CD1c-positive myeloid dendritic cell (primary cell): ENCODE data around the gene SORCS3.

ENCODE experiments used
- DNase-seq: peaks from one replicate; pipeline ENCODE4 v3.0.0-alpha.2; 2016; ENCODE audit errors: extremely low spot score

SORCS3 gene

DNA sequence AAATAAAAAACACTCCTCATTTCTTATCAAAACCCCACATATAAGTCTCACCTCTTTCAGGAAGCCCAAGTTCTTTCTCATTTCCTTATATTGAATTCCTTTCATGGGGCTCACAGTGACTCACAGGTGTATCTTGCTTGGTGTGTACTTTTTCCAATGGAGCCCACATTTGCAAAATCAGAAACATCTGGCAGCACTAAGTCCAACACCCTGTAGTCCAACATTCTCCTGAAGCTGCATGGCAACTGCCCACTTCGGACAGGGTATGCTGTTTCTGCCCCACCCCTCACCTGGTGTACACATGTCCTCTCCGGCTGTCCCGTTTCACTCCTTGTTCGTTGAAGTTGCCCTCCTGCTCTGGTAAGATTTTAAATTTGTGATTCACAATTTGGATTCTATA lies 544.1 kb downstream of the SORCS3 start:
- no peak for DNase-seq

DNA sequence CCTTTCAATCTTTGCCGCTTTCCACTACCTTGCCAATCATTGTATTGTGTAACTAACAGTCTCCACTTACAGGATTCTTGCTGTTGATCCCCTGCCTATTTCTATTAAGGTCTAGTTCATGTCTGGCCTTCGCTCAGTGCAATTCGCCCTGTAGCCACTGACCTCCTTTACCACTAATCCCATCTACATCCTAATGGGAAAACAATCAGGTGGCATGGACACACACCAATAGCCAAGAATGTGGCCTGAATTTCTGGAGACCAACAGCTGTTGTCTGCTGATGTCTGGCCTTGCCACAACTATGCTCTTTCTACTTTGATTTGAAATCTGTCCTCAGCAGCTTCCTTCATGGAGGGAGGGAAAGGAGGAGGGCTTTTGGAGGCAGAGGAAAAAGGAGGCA lies 546.2 kb downstream of the SORCS3 start:
- DNase-seq, result no peak

DNA sequence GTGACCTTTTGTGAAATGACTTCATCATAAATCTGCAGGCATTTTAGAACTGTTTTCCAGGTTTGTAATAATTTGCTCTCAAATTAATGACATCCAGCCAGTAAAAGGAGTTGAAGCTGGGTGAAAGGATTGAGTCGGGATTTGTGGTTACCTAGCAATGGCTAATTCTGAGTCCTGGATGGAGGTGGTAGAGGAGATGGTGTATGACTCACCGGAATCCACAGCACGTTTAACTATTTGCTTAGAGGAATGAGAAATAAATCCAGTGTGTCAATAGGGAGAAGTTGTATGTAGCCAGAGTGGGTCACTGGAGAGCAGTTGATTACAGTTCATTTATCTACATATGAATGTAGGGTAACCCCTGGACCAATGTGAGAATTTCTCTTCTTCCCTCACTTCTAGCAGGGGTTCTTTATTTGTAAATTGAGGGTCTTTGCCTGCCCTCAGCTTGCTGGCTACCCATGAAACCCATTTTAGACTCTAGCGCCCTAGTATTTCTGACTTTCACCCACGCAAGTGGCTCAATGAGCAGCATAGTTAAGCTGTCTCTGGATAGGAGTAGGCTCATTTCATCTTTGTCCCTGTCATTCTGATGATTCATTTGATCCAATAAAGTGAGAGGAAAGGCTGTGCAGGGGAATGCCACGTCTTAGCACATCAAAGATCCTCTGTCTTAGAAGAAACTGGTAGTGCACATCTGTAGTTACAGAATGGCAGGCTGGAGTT lies 547.8 kb downstream of the SORCS3 start:
- DNase-seq, result no peak

DNA sequence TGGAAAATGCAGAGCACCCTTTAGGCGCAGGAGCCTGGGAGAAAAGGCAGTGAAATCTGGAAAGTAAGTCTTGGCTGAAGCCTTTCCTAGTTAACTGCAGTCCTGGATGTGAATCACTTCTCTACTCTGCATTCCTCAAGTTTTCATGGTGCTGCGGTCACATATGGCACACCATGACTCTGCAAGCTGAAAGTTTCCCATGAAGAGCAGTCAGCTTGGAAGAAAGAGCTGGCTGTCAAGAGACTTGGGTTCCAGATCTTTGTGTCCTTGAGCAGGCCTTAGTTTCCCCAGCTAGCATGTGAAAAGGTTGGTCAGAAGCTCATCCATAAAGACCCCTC lies 548.3 kb downstream of the SORCS3 start:
- DNase-seq, result no peak

DNA sequence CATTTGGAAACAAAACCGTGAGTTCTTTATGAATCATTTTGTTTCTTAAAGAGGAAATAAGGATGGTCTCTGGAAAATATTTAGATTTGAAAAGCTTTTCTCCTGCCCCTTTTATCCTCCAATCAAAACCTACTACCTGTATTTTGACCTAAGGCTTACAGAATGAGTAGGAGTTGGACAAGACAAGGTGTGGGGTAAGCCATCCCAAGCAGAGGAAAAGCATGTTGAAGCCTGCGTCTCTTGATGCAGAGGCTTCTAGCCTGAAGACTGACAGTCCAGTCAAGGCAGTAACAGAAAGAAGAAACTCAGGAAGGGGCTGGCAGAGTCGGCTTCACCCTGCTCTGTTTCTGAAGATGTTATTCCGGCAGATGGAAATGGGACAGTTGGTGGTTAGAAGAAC lies 551.1 kb downstream of the SORCS3 start:
- DNase-seq, result no peak

DNA sequence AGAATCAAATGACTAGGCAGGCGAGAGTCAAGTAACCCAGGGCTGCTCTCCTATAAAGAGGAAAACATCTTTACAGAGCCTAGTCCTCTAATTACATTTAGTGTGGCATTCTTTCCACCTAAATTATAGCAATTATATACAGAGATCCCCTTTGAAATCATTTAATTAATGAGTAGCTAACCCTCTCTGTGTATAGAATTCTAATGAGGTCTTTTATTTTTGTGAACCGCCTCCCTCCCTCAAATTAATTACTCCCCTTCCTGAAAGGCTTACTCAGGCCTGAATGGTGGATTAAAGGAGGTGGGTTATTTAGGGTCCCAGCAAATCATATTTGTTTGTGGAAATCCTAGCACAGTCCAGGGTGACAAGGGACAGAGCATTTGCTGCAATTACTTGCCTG lies 551.8 kb downstream of the SORCS3 start:
- DNase-seq, result no peak

DNA sequence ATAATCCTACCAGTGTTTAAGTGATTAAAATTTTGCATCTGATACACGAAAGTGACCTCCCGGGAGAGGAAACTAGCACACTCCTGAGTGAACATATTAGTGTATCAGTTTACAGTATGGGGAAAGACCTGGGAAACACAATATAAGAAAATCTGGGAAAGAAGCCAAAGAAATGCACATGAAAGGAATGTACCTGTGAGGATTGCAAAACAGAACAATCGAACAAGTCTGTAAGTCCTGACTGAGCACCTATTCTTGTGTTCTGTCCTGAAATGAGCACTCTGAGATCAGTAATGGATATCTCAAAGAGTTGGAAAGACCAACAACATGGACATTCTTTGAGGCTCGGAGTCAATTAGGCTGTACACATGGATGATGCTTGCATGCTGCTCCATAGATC lies 554.7 kb downstream of the SORCS3 start:
- DNase-seq, result no peak

DNA sequence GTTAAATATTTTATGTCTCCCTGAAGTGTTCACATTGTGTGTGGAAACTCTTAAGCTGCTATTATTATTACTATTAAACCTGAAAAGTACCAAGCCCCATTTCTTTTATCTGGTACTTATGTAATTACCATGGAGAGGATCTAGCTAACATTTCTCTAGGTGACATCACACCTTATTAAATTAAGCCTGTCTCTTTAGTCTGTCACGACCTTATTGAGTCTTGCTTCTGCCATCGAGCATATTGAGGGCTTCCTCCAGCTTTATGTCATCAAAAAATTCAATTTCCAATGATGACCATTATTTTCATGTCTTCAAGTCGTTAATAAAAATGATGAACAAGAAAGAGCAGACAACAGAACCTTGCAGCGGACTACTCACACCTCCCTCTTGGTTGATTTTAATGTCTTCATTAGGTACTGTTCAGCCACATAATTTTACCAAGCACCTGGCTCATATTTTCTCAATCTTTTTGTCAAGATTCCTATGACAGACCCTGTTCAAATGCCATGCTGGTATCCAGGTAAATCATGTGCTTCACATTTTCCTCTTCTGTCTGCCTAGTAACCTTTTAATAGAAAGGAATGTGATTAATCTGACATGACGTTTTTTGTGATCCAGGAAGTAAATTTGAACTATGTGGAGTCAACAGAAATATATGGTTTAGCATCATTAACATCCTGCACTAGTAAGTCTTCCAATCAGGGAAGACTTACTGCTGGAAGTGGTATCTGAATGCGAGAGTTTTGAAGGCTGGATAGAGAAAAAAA lies 556.7 kb downstream of the SORCS3 start:
- DNase-seq, result no peak

DNA sequence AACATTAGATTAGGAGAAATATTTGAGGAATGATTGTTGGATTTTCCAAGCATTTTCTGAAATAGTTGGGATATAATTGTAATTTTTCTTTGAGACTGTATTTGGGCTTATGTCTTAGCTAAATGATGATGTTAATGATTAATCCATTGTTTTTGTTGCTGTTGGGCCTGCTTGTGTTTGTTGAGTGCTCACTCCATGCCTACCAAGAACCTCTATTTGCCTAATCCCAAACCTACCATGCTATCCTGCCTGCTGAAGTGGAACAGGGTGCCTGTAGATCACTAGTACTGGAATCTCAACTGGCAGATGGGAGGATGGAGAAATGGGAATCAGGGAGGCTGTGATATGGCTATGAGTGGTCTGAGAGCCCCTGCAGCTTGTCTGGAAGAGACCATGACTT lies 565.5 kb downstream of the SORCS3 start:
- no peak for DNase-seq

DNA sequence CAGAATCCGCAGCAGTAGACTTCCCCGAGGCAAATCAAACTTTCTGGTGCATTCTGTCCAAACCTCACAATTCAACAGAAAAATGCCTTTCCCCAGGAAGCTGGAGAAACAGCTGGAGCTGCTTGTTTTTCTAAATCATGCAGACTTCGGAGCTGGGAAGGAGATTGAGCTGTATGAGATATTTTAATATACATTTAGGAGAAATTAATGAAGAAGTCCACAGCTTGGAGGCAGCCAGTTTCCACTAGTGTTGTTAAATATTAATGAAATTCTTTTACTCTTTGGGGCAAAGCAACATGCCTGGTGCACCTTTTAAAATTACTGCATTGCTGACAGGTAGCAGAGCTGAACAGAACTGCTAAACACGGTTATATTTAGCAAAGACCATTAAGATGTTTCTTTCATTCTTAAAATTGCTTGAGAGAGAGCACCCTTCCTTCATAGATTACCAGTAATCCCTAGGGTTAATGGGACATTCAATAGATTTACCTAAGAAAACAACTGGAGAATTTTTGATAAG lies 566.4 kb downstream of the SORCS3 start:
- no peak for DNase-seq

DNA sequence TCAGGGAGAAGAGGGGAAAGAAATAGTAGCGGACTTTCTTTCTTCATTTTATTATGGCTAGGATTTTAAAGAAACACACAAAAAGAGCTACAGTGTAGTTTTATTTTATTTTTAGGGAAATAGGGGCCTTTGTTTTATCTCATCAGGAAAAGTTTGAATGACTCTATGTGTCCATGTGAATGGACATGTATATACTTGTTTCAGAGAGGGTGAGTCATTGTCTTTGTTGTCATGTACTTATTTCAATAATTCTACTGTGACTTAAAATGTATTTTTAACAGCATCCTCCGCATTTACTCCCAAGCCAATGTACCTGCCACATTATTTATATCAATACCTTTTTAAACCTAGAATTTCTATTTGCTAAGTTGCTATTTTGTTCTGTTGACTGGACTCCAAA lies 569.5 kb downstream of the SORCS3 start:
- no peak for DNase-seq

DNA sequence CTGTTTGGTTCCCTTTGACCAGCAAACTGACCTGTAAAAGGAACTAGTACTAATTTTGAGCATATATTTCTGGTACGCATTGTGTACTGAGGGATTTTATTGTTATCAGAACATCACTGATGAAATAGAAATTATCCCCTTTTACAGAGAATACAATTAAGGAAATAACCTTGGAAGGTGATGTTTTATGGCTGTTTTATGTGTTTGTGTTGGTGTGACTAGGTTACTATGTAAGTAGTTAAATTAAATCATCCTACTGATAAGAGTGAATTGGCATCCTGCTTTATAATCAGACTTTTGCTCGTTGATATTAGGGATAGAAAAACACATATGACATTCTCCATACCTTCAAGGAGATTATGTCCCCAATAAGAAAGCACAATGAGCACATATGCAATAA lies 596.6 kb downstream of the SORCS3 start:
- no peak for DNase-seq

DNA sequence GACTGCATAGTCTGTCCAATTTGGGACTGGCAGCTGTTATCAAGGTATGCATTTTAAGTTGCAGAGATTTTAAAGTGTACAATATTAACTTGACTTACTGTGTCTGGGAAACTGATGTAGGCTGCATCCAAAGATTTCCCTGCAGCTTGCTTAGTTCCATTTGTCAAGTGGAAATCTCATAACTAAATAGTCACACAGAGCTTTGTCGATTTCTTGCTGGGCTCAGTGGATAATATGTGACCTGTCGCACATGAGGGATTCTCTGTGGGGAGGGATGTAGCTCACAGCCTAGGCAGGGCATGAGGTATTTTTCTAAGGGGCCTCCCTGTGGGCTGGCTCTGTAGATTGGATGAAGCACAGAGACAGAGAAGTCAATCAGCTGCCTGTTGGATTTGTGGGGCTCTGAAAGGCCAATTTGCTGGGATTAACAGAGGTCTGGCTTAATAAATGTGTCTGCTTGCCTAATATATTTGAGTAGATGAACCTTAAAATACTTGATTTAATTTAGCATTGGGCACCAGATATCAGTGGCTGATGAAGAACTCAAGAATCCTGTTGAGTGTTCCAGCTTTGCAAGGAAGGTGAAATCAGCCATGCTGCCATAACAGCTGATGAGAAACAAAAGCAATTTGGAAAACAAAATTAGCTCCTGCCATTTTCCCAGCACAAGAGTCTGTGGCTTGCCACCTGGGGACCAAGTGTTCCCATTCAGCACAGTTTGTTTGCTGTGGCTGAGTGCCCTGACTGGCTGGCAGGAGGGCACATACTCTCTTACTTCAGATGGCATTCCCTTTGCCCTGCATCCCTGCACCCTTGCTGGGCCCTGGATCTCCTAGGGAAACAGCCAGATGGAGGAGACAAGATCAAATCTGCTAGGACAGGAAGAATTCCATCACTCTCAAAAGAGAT lies 598.5 kb downstream of the SORCS3 start:
- DNase-seq, result no peak

DNA sequence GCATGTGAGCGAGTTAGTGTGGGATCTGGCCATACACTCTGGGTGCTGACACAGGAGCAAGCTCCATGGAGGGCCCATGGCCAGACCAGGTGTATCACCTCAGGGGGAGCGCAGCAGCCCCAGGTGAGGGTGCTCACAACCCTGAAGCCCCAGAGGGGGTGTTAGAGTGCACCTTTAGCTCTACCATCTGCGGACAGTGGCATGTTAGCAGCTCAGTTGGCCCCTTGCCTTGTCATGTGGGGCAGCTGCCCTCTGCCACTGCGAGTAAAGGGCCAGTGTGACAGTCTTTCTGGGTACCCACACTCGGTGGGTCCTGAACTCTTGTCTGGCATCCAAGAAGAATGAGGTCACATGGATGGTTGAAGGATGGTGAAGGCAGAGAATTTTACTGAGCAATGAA lies 600.2 kb downstream of the SORCS3 start:
- DNase-seq, result no peak

DNA sequence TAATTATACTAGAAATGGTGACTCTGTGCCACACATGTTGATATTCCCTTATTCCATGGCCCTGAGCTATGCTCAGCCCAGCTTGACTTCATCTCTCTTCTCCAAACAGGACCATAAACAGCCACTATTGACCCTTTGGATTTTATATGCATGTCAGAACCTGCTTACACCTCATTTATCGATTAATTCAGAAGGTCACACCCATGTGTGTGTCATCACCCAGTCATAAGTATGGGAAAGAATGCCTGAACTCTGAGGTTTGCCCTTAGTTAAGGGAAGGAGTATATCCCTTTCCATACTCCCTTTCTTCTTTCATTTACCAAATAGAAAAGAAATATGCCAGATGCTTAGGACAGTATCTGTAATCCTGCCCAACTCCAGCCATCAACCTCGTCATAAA lies 602.3 kb downstream of the SORCS3 start:
- no peak for DNase-seq

DNA sequence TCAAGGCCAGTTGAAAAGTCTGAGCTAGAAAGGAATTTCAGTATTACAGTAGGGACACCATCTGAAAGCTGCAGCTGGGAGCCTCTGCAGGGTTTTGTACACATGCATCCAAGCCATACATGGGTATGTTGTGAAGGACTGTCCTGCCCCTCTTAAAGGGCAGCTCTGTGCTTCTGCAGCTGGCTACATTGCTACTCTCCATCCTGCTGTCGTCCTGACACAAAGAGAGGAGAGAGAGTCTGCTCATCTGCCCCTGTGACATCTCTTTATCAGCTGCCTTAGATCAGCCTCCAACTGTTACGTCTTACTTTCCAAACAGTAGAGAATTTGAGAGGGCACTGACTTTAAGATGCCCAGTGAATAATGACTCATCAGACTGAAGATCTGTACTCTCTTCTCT lies 602.7 kb downstream of the SORCS3 start:
- no peak for DNase-seq

DNA sequence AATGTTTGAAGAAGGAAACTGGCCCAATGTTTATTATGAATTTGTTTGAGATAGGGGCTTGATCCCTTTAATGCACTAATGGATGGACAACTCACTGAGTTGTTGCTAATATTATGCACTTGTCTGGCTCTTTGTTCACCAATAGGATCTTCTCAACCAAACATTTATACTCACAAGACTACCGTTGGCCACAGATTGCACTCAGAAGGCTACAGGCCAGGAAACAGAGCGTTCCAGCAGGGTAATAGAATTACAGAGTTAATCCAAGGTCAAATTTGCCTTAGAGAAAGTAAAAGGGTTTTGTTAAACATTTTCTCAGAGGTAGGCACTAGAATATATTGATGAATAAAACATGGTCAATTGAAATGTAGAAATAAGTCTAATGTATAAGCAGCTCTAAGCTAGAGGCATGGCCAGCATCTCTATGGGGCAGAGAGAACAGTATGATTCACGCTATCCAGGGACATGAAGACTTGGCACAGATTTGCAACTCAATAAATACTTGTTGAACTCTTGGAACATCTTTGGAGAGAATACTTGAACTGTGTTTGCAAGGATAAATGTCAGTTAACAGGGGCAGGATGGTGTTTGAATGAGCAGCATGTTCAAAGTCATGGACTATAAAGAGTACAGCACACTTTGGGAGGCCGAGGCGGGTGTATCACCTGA lies 606.9 kb downstream of the SORCS3 start:
- DNase-seq, result no peak

DNA sequence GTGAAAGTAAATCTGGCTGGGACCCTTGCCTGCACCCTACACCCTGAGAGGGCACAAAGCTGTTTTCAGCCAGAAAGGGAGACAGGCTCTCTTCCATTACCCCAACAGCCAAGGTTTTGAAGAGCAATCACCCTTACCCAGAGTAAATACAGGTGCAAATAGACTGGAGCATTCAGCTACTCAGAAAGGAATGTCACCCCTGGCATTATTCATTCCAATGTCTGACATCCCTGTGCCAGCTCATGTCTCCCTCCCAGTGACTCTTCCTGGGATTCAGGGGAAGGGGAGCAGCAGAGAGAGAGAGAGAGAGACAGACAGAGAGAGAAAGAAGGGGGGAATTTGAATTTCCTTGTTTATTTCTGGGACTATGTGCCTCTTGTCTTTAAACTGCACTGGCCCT lies 611.8 kb downstream of the SORCS3 start:
- no peak for DNase-seq

DNA sequence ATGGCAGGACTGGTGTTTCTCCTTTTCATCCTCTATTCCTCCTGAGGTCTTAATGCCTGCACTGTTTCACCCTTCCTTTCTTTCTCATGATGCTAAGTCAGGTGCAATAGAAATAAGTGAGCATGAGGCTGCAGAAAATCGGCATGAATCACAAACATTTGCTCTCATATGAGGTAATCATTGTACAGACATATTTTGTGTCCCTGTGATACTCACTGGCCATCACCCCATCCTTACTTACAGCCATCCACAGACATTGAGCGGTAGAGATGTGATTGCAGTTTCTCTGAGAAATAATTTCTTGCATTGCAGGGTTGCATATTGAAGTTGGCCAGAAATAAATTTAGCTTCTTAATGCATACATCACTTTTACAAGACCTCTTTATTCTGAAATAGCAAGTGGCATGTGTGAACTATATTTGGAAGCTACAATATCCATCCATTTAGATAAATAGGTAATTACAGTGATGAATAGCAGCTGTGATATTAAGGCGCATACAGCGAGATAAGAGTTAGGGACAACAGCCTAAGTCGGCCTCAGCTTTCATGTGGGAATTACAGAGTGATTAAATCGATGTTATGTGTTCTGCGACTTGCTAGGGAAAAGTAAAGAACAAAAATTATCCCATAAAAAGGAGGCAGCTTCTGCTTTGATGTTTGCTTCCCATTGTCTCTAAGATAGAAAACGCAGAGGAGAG lies 612.6 kb downstream of the SORCS3 start:
- DNase-seq, result no peak

DNA sequence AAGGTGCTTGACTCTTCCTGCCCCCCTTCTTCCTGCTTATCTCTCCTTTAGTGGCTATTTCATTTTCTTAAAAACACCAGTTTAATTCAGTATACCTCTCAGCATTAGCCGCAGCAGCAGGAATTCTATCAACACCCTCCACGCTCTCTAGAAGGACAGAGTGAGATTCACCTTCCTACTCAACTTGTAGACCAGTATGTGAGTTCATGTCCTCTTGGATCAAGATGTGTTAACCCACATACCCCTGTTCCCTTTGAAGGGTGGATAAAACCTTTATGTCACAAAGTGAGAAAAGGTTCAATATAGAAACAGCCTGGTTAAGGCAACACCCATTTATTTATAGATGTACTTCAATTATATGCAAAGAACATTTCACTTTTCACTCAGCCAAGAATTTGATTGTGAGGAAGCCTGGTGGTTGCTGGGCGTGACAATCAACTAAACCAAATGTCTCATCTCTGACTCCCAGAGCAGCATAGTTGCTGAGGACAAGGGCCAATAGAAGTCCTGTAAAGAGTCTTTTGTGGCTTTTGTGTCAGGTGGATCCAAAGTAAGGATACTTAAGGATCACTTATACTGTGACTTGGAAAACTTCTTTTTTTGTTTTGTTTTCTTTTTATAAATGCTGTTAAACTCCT lies 617.1 kb downstream of the SORCS3 start:
- no peak for DNase-seq

DNA sequence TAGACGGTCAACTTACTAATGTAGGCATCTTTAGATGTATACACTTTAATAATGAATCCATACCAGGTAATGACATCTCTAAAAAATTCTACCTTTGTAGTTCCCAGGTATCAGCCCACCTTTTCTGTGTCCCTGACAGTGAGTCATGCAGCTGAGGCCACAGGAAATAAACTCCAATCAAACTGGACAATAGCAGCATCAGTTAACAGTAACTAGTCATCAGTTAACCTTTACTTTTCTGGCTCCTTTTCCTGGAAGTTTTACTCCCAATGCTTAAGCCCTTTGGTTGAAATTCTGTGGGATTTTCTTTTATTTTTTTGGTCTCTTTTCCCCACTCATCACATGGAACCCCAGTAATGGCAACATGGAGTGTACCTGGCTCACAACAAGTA lies 617.6 kb downstream of the SORCS3 start:
- no peak for DNase-seq
